GM19452 (cell line): Measurements from ENCODE around the gene HDLBP.
"Not testable (repeated sequence)": the region's sequence is repeated elsewhere in the genome, so short reads cannot be mapped to it uniquely, and the experiment has no call there.

Experiments used
- ATAC-seq: cut with Tn5 transposase; IDR thresholded peaks from one replicate; pipeline ENCODE4 v1.9.1; 2021; ENCODE audit not compliant: unreplicated experiment

Gene HDLBP

DNA sequence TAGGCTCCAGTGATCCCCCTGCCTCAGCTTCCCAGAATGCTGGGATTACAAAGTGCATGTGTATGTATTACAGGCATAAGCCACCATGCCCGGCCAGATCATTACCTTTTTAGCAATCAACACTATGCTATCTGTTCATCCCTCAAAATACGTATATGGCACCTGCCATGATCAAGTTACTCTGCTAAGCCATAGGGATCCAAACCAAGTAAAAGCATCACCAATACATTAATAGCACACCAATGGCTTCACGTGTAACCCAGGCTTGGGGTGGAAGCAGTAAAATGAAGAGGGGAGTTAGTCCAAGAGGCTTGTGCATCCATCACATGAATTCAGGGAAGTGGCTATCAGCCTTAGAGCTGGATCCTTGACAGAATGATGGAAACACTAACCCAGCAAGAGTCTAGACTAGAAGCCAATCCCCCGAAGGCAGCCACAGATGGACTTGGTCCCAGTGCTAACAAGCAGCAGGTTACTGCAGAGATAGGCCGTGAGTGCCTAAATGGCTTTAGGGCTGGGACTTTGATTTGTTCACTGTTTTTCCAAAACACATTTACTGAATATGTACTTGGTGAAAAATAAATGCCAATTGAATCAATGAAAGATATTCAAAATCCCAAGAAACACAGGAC lies 11.3 kb downstream of the HDLBP start:
- ATAC-seq = no peak

DNA sequence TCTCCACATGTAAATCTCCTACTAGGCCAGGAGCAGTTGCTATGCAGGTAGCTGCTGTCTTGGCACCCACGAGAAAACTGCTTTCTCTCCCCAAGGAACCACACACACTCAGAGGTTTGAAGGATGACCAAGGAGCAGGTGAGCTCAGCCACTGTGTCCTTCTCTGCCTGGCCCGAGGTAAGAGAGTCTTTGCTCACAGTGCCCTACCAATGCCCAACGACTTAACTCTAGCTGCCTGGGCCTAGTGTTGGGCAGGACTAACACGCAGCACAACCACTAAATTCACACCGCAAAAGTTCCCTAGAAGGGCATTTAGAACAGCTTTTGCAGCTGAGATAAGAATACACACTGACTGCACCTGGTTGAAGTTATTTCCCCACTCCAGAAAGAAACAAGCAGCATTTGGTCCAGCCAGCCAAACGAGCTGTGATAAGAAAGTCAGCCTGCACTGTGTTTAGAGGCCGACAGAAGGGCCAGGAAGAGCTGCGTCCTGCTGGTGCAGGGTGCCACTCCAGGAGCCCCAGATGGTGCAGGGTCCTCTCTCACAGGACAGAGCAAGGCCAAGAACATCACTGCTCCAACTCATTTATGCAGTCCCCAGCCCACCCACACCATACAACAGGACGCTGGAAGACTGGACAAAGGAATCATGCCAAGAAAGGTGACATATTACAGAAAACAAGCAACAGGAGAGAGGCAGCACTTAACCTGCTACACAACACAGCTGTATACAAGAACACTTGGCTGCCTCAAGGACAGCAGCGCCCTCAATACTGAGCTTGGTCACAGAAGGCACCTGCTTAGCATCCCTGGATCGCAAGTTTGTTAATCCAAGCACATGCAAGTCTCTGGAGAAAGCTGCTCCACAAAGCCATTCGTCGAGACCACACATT lies 12.5 kb downstream of the HDLBP start:
- ATAC-seq = no peak

DNA sequence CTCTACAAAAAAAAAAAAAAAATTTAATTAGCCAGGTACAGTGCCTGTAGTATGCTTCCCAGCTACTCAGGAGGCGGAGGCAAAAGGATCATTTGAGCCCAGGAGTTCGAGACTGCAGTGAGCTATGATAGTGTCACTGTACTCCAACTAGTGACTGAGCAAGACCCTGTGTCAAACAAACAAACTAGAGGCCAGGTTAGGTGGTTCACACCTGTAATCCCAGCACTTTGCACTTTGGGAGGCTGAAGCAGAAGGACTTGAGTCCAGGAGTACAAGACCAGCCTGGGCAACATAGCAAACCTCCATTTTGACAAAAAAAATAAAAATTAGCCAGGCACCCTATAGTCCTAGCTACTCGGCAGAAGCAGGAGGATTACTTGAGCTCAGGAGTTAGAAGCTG lies 13.4 kb downstream of the HDLBP start:
- ATAC-seq = no peak

DNA sequence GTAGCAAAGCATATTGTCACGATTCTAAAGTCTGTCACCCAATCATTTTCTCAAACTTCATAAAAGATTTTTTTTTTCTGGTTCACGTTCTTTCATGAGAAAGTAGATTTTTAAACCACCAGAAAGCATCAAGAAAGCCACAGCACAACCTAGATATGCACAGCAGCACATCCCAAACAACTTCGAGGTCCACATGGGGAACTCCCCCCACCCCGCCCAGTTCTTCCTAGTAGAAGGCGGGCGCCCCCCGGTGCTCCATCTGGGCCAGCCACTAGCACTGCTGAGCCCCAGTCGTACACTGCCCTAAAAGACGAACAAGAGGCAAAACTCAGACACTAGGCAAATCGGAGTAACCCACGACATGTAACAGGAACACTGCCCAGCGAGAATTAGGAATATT lies 15.5 kb downstream of the HDLBP start:
- ATAC-seq = no peak

DNA sequence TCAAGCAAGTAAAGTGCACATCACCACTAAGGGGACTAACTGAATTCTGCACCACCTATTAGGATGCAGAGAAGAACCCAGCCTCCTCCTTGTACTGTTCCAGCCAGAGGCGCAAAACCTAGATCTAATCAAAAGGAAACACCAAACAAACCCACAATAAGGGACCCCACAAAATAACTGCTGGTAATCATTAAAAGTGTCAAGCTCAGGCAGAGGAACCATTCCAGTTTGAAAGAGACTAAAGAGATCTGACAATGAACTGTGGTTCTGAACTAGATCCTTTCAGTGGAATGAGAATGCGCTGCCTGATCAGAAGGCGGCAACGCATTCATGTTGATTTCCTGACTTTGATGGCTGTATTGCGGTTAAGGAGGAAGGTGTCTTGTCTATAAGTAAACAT lies 16.8 kb downstream of the HDLBP start:
- ATAC-seq = no peak

DNA sequence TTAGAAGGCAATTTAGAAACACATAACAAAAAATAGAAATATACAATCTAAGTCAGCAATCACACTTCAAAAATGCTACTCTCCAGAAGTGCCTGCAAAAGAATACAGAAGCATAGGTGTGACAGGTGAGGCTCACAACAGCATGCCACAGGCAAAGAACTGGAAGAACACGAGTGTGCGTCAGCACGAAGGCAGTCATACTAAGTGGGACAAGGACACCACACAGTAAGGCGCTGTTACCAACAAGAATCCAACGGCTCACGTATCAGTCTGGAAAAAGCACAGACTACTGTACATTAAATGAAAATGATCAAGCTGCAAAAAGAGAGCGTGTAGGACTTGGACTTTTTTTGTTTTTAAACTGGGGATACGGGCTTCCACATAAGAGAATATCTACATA lies 18.7 kb downstream of the HDLBP start:
- no peak for ATAC-seq

DNA sequence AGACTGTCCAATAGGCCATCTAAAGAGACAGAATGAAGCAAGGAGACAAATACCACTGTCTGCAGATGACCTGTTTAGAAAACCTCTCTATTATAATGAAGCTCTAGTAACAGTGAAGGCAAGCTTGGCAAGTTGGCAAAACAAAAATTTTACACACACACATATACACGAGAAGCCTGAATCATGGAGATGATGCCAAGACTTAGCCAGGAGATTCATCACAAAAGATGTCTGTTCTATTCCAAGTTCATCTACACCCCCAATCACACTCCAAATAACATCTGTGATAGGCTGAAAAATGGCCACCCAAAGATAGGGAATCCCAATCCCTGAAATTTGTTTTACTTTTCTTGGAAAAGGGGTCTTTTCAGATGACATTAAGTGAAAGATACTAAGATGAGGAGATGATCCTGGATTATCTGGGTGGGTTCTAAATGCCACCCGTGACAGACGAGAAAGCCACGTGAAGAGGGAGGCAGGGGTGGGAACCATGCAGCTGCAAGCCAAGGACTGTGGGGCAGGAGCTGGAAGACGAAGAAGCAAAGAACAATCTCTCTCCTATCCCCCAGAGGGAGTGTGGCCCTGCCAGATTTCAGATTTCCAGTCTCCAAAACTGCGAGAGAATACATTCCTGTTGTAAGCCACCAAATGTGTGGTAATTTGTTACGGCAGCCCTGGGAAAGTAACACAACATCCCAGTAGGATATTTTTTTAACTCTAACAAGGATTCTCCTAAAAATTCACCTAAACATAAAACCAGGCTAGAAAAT lies 20.0 kb downstream of the HDLBP start:
- ATAC-seq = no peak

DNA sequence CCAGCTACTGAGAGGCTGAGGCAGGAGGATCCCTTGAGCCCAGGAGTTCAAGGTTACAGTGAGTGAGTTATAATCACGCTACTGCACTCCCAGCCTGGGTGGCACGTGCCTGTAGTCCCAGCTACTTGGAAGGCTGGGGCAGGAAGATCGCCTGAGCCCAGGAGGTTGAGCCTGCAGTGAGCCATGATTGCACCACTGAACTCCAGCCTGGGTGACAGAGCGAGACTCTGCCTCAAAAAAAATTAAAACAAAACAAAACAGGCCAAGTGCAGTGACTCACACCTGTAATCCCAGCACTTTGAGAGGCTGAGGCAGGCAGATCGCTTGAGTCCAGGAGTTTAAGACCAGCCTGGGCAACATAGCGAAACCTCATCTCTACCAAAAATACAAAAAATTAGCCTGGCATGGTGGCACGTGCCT lies 22.1 kb downstream of the HDLBP start:
- ATAC-seq = not testable (repeated sequence)

DNA sequence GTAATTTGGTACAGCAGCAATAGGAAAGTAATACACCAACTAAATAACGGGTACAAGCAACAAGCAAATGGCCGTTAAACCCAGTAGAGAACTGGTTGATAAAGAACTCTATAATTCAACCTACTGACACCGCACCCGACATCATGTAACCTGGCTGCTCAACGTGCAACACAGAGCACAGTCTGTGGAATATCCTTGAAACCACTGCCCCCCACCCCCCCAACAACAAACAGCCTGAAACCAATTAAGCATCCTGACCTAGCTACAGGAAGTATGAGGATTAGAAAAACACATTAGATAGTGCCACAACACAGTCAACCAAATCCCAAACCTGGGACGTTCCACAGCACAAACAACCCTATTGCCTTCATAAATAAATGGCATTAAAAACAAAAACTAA lies 23.5 kb downstream of the HDLBP start:
- no peak for ATAC-seq

DNA sequence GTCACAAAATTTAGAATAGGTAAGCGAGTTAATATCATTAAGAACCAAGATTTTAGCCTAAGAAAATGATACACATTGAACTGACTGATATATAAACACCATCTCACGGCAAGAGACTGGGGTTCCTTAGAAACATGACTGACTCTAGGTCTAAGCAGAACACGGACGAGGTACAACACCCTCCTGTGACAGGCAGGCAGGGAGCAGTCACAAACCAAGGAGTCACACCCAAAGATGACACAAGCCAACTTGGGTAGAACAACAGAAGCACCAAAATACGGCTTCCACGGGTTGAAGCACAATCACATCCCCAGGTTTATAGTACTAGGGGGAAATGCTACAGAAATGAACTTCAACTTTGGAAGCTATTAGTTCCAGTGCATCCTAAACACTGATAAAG lies 24.3 kb downstream of the HDLBP start:
- ATAC-seq = no peak

DNA sequence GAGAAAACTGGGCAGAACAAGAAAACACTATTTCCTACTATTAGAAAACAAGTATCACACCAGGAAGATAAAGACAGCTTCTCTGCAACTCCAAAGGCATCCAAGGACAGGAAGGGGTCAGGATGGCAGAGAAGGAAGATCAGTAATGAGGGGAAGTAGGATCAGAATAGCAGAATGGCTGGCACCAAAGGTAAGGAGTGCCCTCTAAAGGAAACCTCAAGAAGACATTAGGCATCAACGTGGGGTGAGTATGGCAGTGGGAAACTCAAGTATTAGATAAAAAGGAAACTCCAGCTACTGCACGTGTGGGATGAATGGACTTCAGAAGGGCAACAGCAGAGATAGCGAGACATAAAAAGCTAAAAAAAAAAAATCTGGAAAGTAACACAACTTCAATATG lies 25.9 kb downstream of the HDLBP start:
- ATAC-seq = no peak

DNA sequence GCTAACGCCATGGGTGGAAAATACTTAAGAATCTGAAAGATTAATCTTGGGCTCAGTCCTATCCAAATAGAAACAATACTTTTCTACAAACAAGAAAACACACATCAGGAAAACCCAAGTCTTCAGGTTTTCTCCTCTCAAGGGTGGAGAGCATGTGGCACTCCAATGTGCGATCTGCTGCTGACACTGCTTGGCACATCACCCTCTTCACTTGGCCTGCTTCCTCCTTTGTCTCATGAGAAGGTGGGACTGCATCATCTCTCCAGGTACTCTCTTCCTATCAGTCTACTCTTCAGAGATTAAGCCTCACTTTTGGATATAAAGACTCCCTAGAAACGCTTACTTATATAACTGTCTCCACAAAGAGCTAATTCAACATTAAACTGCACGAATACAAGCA lies 26.4 kb downstream of the HDLBP start:
- no peak for ATAC-seq

DNA sequence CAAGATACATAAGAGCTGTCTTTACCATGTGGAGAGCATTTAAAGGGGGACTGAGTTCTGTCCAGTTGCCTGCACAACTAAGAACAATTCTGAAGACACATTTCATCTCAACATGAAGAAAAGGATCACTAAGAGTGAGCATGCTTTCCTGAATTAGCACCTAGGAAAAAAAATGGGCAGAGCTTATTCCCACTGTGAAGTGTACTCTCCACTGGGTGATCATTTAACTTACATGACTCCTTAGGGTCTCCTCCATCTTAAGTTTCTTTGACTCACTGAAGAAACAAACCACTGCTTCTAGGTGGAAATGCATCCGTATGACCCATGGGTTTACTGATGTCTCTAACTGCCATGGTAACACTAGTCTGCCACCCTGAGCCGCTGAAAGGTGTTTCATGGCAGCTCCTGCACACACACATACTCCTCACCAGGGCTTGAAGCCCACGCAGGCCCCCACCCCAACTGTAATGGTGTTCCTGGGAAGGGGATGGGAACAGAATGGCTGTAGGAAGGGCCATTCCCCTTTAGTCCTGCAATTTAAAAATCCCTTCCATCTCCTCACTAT lies 27.1 kb downstream of the HDLBP start:
- ATAC-seq = no peak

DNA sequence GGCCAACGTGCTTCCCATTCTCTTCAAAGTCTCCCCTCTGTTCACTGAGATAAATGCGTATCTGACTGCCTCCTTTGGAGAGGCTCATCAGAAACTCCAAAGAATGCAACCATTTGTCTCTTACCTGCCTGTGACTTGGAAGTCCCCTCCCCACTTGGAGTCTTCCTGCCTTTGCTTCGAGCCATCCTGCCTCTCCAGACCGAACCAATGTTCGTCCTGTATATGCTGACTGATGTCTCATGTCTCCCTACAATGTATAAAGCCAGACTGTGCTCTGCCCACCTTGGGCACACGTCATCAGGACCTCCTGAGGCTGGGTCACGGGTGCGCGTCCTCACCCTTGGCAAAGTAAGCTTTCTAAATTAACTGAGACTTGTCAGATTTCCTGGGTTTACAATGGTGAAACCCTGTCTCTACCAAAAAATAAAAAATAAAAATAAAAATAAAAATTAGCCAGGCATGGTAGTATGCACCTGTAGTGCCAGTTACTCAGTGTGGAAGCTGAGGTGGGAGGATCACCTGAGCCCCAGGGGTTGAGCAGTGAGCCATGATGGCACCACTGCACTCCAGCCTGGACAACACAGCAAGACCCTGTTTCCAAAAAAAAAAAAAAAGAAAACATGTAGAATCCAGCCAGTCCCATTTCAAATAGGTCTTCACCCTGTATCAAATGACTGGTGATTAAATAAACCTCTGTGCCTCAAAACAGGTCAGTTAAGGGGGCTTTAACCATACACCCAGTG lies 29.0 kb downstream of the HDLBP start:
- ATAC-seq = no peak

DNA sequence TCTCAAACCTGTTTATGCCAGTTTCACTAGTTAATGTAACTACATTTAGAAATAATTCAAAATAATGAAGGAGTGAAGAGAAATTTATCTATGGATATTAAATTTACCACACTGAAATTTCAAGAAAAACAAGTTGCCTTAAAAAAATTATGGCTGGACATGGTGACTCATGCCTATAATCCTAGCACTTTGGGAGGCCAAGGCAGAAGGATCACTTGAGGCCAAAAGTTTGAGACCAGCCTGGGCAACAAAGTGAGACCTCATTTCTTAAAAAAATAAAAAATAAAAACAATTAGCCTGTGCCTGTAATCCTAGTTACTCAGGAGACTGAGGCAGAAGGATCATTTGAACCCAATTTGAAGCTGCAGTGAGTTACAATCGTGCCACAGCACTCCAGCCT lies 29.9 kb downstream of the HDLBP start:
- no peak for ATAC-seq

DNA sequence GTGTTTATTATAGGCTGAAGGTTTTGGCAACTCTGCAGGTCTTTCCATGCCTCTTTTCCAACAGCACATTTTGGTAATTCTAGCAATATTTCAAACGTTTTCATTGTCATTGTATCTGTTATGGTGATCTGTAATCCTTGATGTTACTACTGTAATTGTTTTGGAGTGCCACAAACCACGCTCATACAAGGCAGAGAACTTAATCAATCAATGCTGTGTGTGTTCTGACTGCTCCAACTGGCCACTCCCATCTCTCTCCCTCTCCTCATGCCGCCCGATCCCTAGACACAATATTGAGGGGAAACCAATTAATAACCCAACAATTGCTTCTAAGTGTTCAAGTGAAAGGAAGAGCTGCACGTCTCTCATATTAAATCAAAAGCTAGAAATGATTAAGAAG lies 32.9 kb downstream of the HDLBP start:
- ATAC-seq = no peak

DNA sequence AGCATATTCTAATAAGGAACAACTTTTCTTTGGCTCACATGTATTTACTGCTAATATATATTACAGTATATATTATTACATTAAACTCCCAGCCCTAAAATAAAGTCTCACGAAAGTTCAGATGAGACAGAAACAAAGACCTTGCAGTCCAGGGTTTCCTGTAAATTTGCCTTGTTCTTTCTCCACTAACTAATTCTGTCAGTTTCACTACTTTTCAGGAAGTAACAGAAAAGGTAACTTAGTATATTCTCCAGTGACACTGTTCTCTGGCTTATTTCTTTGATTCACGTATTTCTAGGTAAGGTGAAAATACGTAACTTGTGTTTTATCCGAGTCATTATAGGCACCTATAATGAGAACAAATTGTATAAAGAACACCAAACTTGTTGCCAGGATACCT lies 35.2 kb downstream of the HDLBP start:
- no peak for ATAC-seq

DNA sequence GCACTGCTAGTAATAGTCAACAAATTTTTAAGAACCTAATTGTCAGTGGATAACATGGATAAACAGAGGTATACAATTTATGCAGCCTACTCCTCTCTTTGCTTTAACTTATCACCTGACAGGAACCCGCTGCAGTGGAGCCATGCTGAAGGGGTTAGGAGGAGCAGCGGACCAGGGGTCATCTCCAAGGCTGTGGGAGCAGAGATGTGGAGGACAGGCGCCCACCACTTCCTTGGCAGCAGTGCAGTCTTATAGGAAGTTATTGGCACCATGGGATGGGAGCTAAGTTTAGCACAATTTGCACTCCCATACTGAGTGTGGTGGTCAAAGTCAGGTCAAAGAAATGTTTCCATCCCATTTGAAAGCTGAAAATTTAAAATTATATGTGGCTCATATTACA lies 35.6 kb downstream of the HDLBP start:
- no peak for ATAC-seq

DNA sequence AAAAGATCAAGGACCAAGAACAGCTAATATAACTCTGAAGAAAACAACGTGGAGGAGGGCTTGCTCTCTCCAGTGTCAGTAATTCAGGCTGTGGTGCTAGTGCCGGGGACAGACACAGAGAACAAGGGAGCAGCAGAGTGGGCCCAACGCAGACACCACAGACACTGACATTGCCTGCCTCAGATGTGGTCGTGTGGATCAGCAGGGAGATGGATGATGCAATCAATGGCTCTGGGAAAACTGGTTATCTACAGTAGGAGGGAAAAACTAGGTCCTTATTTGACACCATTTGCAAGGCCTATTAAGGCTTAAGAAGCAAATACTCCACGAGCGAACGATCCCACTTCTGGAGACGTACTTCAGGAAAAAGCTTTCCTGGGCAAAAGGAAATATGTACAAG lies 36.1 kb downstream of the HDLBP start:
- no peak for ATAC-seq

DNA sequence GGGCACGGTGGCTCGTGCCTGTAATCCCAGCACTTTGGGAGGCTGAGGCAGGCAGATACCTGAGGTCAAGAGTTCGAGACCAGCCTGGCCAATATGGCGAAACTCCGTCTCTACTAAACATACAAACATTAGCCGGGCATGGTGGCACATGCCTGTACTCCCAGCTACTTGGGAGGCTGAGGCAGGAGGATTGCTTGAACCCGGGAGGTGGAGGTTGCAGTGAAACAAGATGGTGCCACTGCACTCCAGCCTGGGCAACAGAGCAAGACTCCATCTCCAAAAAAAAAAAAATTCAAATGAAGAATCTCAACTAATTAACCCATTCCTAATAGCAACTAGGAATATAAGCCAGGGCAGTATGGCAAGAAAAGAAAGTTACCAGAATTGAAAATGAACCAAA lies 37.2 kb downstream of the HDLBP start:
- not testable (repeated sequence) for ATAC-seq

DNA sequence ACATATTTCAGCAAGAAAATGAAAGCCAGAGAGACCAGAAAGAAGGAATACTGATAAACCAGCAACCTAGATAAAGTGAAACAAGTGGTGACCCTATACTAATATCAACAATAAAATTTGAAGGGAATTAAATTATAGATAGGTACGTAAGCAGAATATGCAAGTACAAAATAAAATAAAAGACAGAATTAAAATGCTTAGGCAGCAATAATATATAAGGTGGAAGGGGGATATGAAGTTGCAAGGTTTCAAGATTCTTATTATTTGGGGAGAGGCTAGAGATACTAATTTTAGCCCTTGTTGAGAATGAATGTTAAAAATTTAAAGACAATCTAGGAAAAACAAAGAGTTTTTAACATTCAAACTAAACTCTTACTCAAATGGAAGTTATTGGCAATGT lies 39.6 kb downstream of the HDLBP start:
- ATAC-seq = no peak
